Measurements from ENCODE around the gene WWOX. TPM values are rescaled to one million over a fixed set of nuclear protein-coding genes. Genes with fewer than 3 reads are reported as not detected.

The WWOX gene
- total RNA-seq, 1 donor from 2014 or later: 18.6 TPM

- no peak for DNase-seq (ENCODE audit: low spot score)
- no peaks in the 10 kb centered on the region for H3K36me3 Mint-ChIP-seq (ENCODE audit: low read depth, unreplicated experiment)
- H3K27ac Mint-ChIP-seq (ENCODE audit: unreplicated experiment): no peak overlapping the region
- no peaks in the 10 kb centered on the region for H3K4me1 Mint-ChIP-seq (ENCODE audit: unreplicated experiment)
- peaks cover 1% of the 10 kb centered on the region for H3K27me3 Mint-ChIP-seq (ENCODE audit: unreplicated experiment)
- no peaks in the 10 kb centered on the region for H3K9me3 Mint-ChIP-seq (ENCODE audit: unreplicated experiment)
- H3K4me3 Mint-ChIP-seq (ENCODE audit: unreplicated experiment): no peak overlapping the region
- TF ChIP-seq CTCF (IDR thresholded peaks at IDR 0.05; ENCODE audit: unreplicated experiment): no peak
Observed at GRCh38 chr16:78783570-78784079, 684.2 kb downstream of the WWOX start.

- no peak for TF ChIP-seq CTCF (IDR thresholded peaks at IDR 0.05; ENCODE audit: unreplicated experiment)
- no peaks in the 10 kb centered on the region for H3K9me3 Mint-ChIP-seq (ENCODE audit: unreplicated experiment)
- H3K27ac Mint-ChIP-seq (ENCODE audit: unreplicated experiment): no peak overlapping the region
- no peaks in the 10 kb centered on the region for H3K36me3 Mint-ChIP-seq (ENCODE audit: low read depth, unreplicated experiment)
- H3K4me1 Mint-ChIP-seq (ENCODE audit: unreplicated experiment): no peaks in the 10 kb centered on the region
- no peak for DNase-seq (ENCODE audit: low spot score)
- no peak overlapping the region for H3K4me3 Mint-ChIP-seq (ENCODE audit: unreplicated experiment)
- peaks cover 1% of the 10 kb centered on the region for H3K27me3 Mint-ChIP-seq (ENCODE audit: unreplicated experiment)
Observed at GRCh38 chr16:78784771-78785170, 685.3 kb downstream of the WWOX start.

GRCh38 chr16:78785218-78785617, 685.8 kb downstream of the WWOX start:
- H3K4me3 Mint-ChIP-seq (ENCODE audit: unreplicated experiment): no peak overlapping the region
- no peaks in the 10 kb centered on the region for H3K4me1 Mint-ChIP-seq (ENCODE audit: unreplicated experiment)

GRCh38 chr16:78786635-78787034, 687.2 kb downstream of the WWOX start:
- Mint-ChIP-seq H3K27me3 (ENCODE audit: unreplicated experiment) (peaks cover 1% of the 10 kb centered on the region), H3K27ac (ENCODE audit: unreplicated experiment) (no peak overlapping the region), H3K4me3 (ENCODE audit: unreplicated experiment) (no peak overlapping the region), H3K9me3 (ENCODE audit: unreplicated experiment) (no peaks in the 10 kb centered on the region), H3K4me1 (ENCODE audit: unreplicated experiment) (no peaks in the 10 kb centered on the region), H3K36me3 (ENCODE audit: low read depth, unreplicated experiment) (no peaks in the 10 kb centered on the region)
- TF ChIP-seq CTCF (IDR thresholded peaks at IDR 0.05; ENCODE audit: unreplicated experiment): no peak
- no peak for DNase-seq (ENCODE audit: low spot score)

More at GRCh38 chr16:78785218-78785617, 685.8 kb downstream of the WWOX start:
- peaks cover 1% of the 10 kb centered on the region for H3K27me3 Mint-ChIP-seq (ENCODE audit: unreplicated experiment)
- DNase-seq (ENCODE audit: low spot score): no peak
- no peak for TF ChIP-seq CTCF (IDR thresholded peaks at IDR 0.05; ENCODE audit: unreplicated experiment)
- no peaks in the 10 kb centered on the region for H3K36me3 Mint-ChIP-seq (ENCODE audit: low read depth, unreplicated experiment)
- H3K9me3 Mint-ChIP-seq (ENCODE audit: unreplicated experiment): no peaks in the 10 kb centered on the region
- H3K27ac Mint-ChIP-seq (ENCODE audit: unreplicated experiment): no peak overlapping the region

- Mint-ChIP-seq H3K36me3 (ENCODE audit: low read depth, unreplicated experiment) (no peaks in the 10 kb centered on the region), H3K4me3 (ENCODE audit: unreplicated experiment) (no peak overlapping the region), H3K27ac (ENCODE audit: unreplicated experiment) (no peak overlapping the region), H3K27me3 (ENCODE audit: unreplicated experiment) (no peaks in the 10 kb centered on the region), H3K4me1 (ENCODE audit: unreplicated experiment) (no peaks in the 10 kb centered on the region), H3K9me3 (ENCODE audit: unreplicated experiment) (no peaks in the 10 kb centered on the region)
- TF ChIP-seq CTCF (IDR thresholded peaks at IDR 0.05; ENCODE audit: unreplicated experiment): no peak
- DNase-seq (ENCODE audit: low spot score): no peak
Observed at GRCh38 chr16:78788276-78788675, 688.8 kb downstream of the WWOX start.
